Effector memory CD4-positive, alpha-beta T cell (primary cell): Measurements from ENCODE around the gene ATG101.
"Not testable (repeated sequence)": the region's sequence is repeated elsewhere in the genome, so short reads cannot be mapped to it uniquely, and the experiment has no call there.

Experiments used
- DNase-seq, 3 donors: peaks; one replicate each; pipeline ENCODE4 v3.0.0-alpha.2; 2020
- H3K27ac ChIP-seq: 2 replicates; pipeline ENCODE4 v1.7.0; 2013; ENCODE audit warnings: mild to moderate bottlenecking, low read length, moderate library complexity; ENCODE audit not compliant: insufficient read depth, poor library complexity, severe bottlenecking
- H3K27me3 ChIP-seq: replicated peaks from 2 replicates; pipeline ENCODE4 v1.7.0; 2013; ENCODE audit warnings: mild to moderate bottlenecking, low read length; ENCODE audit not compliant: insufficient read depth, control insufficient read depth, poor library complexity, severe bottlenecking
- H3K36me3 ChIP-seq: 2 replicates; pipeline ENCODE4 v1.7.0; 2013; ENCODE audit warnings: mild to moderate bottlenecking, low read length, moderate library complexity; ENCODE audit not compliant: control insufficient read depth, insufficient read depth
- H3K4me1 ChIP-seq: 2 replicates; pipeline ENCODE4 v1.7.0; 2013; ENCODE audit warnings: low read length, mild to moderate bottlenecking; ENCODE audit not compliant: control insufficient read depth, insufficient read depth, poor library complexity, severe bottlenecking
- H3K4me3 ChIP-seq: 2 replicates; pipeline ENCODE4 v1.7.0; 2013; ENCODE audit warnings: low read length, low read depth, mild to moderate bottlenecking; ENCODE audit not compliant: insufficient read depth, poor library complexity, severe bottlenecking
- H3K9me3 ChIP-seq: 2 replicates; pipeline ENCODE4 v1.7.0; 2013; ENCODE audit warnings: mild to moderate bottlenecking, low read length, moderate library complexity; ENCODE audit not compliant: control insufficient read depth

The ATG101 gene

DNA sequence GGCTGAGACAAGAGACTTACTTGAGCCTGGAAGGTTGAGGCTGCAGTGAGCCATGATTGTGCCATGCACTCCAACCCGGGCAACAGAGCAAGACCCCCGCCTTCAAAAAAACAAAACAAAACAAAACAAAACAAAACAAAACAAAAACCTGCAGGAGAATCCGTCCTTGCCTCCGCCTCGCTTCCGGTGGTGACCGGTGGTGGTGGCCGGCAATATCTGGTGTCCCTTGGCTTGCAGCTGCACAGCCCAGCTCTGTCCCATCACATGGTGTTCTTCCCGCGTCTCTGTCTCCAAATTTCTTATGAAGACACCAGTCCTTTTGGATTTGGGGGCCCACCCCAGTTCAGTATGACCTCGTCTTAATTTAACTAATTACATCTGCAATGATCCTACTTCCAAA lies 19.7 kb downstream of the ATG101 start:
- no peaks in the 10 kb centered on the region for H3K4me1 ChIP-seq
- no peaks in the 10 kb centered on the region for H3K36me3 ChIP-seq
- no peak for DNase-seq
- no peak overlapping the region for H3K4me3 ChIP-seq
- H3K9me3 ChIP-seq = no peaks in the 10 kb centered on the region
- H3K27ac ChIP-seq = no peak overlapping the region
- H3K27me3 ChIP-seq = no peaks in the 10 kb centered on the region

DNA sequence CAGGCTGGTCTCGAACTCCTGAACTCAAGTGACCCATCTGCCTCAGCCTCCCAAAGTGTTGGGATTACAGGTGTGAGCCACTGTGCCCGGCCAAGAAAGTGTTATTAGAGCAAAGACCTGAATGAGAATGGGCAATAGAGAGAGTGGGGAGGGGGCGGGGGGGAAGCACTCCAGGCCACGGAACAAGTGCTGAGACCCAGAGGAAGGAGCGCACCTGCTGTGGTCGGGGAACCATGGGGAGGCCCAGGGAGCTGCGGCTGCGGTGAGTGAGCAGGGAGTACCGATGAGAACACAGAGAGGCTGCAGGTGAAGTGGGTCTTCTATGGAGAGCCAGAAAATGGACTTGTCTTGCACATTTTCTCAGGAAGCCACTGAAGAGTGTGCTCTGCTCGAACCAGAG lies 20.5 kb downstream of the ATG101 start:
- no peak overlapping the region for H3K4me3 ChIP-seq
- no peak for DNase-seq
- no peaks in the 10 kb centered on the region for H3K27me3 ChIP-seq
- H3K27ac ChIP-seq = no peak overlapping the region
- H3K4me1 ChIP-seq = no peaks in the 10 kb centered on the region
- no peaks in the 10 kb centered on the region for H3K9me3 ChIP-seq
- H3K36me3 ChIP-seq = no peaks in the 10 kb centered on the region

DNA sequence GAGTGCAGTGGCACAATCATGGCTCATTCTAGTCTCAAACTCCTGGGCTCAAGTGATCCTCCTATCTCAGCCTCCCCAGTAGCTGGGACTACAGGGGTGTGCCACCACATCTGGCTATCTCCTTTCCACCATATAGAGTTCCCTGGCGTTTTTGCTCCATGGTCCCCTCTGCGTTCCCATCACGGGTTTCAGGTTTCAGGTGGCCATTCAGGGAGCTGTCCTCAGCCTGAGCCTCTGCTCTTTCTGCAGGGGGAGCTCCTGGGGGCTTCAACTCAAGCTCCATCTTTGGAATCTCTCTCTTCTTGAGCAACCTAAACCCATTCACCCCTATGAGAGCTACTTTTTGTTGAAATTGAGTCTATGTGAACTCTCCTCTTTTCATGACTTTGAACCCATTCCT lies 21.3 kb downstream of the ATG101 start:
- H3K27ac ChIP-seq = no peak overlapping the region
- no peak for DNase-seq
- H3K27me3 ChIP-seq = no peaks in the 10 kb centered on the region
- H3K4me1 ChIP-seq = no peaks in the 10 kb centered on the region
- H3K36me3 ChIP-seq = no peaks in the 10 kb centered on the region
- H3K4me3 ChIP-seq = no peak overlapping the region
- no peaks in the 10 kb centered on the region for H3K9me3 ChIP-seq

DNA sequence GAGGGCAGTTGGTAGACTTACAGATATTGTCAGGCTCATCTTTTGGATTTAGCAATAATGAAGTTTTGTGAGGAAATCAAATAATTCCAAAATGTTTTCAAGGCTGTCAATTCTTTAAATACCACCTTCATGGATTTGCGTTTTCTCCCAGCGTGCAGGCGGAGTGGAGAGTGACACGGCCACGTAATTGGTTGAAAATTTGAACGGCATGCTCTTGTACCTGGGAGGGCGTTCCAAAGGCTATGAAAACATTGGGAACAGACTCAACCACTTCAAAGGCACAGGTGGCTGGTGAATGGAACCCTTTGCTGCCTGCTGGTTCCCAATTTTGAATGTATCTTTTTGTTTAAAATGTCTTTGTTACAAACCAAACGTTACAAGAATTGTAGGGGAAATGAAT lies 22.1 kb downstream of the ATG101 start:
- Histone ChIP-seq H3K27me3 (no peaks in the 10 kb centered on the region), H3K4me3 (no peak overlapping the region)
- no peak for DNase-seq

DNA sequence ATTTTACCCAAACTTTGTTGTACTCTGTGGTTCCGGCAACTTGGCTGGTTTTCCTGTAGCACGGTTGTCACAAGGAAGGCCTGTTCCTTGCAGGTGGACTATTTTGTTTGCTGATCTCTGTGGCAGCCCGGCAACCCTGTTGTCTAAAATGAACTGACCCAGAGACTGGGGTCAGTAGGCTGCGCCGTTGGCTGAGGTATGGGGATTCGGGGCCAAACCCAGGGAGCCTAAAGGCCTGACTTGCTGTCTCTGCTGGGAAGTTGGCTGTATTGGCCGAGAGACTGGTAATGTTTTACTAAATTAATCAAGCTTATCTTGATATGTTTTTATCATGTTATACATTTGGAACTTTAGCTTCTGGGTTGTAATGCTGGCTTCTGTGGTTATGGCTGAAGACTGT lies 23.6 kb downstream of the ATG101 start:
- no peaks in the 10 kb centered on the region for H3K4me1 ChIP-seq
- H3K27me3 ChIP-seq = no peaks in the 10 kb centered on the region
- no peak overlapping the region for H3K27ac ChIP-seq

More for the DNA sequence above, 22.1 kb downstream of the ATG101 start:
- H3K9me3 ChIP-seq = no peaks in the 10 kb centered on the region
- H3K4me1 ChIP-seq = no peaks in the 10 kb centered on the region
- H3K27ac ChIP-seq = no peak overlapping the region
- no peaks in the 10 kb centered on the region for H3K36me3 ChIP-seq

DNA sequence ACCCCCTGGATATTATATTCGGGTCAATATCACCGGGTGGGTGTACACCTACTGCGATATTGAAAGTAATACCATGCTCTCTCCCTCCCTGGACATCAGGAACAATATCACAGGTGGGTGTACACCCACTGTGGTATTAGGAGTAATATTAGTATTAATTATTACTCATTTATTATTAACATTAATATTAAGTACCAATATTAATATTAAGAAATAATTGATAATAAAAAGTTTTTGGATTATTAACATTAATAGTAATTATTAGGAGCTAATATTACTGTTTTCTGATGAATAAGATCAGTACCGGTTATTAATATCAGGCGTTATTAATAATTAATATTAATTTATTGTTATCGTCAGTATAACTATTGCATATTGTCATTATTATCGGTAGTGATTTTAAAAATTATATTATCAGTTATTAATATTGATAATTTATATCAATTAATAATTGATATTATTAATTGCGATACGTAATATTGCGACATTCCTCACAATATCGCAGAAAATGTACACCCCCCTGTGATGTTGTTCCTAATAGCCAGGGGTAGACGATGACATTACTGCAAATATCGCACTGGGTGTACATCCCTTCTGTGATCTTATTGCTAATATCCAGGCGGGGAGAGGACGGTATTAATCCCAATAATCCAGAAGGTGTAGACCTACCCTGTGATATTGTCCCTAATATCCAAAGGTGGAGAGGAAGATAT lies 26.7 kb downstream of the ATG101 start:
- H3K27me3 ChIP-seq = peaks cover 7% of the 10 kb centered on the region
- no peak overlapping the region for H3K27ac ChIP-seq
- no peak for DNase-seq
- H3K9me3 ChIP-seq = no peaks in the 10 kb centered on the region
- no peaks in the 10 kb centered on the region for H3K4me1 ChIP-seq
- no peak overlapping the region for H3K4me3 ChIP-seq
- H3K36me3 ChIP-seq = no peaks in the 10 kb centered on the region

More for the DNA sequence above, 23.6 kb downstream of the ATG101 start:
- H3K4me3 ChIP-seq = no peak overlapping the region
- no peak for DNase-seq
- no peaks in the 10 kb centered on the region for H3K36me3 ChIP-seq
- no peaks in the 10 kb centered on the region for H3K9me3 ChIP-seq

DNA sequence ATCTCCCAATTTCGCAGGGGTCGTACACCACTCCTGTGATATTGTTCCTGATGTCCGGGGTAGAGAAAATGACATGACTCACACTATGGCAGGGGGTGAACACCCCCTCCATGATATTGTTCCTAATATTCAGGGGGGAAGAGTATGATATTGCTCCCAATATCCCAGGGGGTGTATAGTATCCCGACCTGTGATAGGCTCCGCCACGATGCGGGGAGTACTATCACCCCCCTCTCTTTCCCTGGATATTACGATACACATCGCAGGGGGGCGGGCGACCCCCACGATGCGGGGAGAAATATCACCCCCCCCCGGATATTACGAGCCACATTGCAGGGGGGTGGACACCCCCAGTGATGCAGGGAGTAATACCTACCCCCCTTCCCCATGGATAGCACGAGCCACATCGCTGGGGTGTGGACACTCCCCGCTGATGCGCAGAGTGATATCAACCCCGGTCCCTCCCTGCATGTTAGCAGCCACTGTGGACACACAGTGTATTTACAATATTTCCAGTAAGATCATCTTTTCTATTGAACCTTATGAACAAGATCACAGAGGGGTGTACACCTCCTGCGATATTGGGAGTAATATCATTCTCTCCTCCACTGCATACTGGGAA lies 27.4 kb downstream of the ATG101 start:
- Histone ChIP-seq H3K4me1 (no peaks in the 10 kb centered on the region), H3K9me3 (no peaks in the 10 kb centered on the region), H3K27me3 (peaks cover 7% of the 10 kb centered on the region), H3K27ac (no peak overlapping the region), H3K4me3 (no peak overlapping the region), H3K36me3 (no peaks in the 10 kb centered on the region)
- DNase-seq = no peak

DNA sequence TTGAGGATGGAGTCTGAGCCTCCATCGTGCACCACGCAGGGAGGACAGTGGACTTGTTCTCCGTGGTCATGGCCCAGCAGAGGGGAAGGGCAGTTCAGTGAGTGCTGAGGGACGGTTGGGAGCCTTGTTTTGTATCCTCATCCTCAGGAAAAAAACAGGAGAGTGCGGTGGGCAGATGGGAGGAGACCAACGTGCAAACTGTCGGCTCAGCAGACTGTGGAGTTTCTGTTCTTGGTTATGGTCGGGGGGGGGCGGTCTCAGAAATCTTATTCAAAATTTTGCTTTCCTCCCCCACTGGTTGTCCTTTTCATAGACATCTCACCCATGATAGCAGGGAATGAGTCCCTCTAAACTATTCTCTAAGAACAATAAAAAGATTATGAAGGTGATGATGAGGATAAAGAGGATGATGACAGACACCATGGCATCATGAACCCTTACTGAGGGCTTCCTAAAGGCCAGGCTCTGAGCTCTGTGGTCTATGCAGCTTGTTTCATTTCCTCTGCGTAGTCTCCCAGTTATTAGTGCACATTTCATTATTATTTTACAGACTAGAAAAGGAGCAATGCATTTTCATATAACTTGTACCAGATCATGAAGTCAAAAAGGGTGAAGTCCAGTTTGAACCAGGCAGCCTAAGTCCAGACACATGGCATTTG lies 34.8 kb downstream of the ATG101 start:
- H3K36me3 ChIP-seq, DNase-seq, H3K27ac ChIP-seq, H3K4me1 ChIP-seq, H3K4me3 ChIP-seq, H3K9me3 ChIP-seq, H3K27me3 ChIP-seq: not testable (repeated sequence)

DNA sequence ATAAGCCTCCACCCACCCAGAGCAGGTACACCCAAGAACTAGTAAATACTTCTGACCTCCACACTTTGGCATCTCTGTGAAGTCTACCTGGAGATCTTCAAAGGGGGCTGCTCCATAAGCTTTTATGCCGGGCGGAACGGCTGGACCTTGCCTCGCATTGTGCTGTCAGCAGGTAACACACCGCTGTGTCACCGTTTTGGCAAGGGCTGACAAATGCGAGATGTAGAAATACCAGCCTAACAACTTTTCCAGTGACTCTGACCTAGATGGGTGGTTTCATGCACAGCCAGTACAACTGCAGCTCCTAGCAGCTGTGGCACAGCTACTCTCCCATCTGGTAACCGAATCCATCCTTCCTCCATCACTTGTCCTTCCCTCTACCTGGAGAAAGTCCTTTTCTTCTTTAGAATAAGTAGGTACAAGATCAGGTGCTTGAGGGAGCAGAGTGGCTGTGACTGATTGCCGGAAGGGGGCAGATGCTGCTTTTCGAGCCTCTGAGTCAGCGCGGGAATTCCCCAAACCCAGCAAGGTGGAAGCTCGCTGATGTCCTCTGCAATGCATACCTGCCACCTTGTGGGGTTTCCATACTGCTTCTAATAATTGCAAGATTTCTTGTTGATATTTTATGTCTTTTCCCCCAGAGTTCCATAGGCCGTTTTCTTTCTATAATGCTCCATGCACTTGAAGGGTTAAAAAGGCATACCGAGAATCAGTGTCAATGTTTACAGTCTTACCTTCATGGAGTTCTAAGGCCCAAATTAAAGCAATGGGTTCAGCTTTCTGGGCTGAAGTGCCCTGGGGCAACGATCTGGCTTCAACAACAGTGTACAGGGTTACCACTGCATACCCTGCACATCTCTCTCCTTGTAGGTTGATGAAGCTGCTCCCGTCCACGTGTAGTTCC lies 46.7 kb downstream of the ATG101 start:
- not testable (repeated sequence) for H3K27ac ChIP-seq, H3K4me3 ChIP-seq

More for the DNA sequence above, 46.7 kb downstream of the ATG101 start:
- peak; percentile 41 to 57 (median 49) for DNase-seq
- H3K27me3 ChIP-seq, H3K9me3 ChIP-seq, H3K4me1 ChIP-seq, H3K36me3 ChIP-seq: not testable (repeated sequence)
